Left lung (tissue), 10 donors: ENCODE measurements around the gene PSRC1. TPM values are rescaled to one million over a fixed set of nuclear protein-coding genes. Genes with fewer than 3 reads are reported as not detected.
A peak's percentile ranks its signal among the peaks of the same experiment; 100 is the strongest.

Source experiments
- ATAC-seq: fragments of 200-7000 bp; cut with Tn5 transposase; one replicate; pipeline ENCODE4 v1.9.1; 2020; ENCODE audit warnings: moderate library complexity
- DNase-seq, 4 donors: peaks; one replicate each; pipeline ENCODE4 v3.0.0-alpha.2; 2013 to 2020
- H3K27ac ChIP-seq, 2 donors: fragments of 200-600 bp; sonication (generic) in 1 of 2; one replicate each; pipeline versions ENCODE4 v1.5.0 to v1.8.0; 2020 to 2021
- H3K27me3 ChIP-seq, 2 donors: fragments of 200-600 bp; sonication (generic) in 1 of 2; one replicate each; pipeline versions ENCODE4 v1.5.0 to v1.8.0; 2020 to 2021
- H3K36me3 ChIP-seq, 2 donors: fragments of 200-600 bp; sonication (generic) in 1 of 2; one replicate each; pipeline versions ENCODE4 v1.5.0 to v1.8.0; 2020 to 2021
- H3K4me1 ChIP-seq, 2 donors: fragments of 200-600 bp; one replicate each; pipeline ENCODE4 v1.8.0; 2021
- H3K4me3 ChIP-seq, 2 donors: fragments of 200-600 bp; sonication (generic) in 1 of 2; one replicate each; pipeline versions ENCODE4 v1.5.0 to v1.8.0; 2020 to 2021; ENCODE audit warnings: mild to moderate bottlenecking in 1 of 2
- H3K9me3 ChIP-seq, 2 donors: fragments of 200-600 bp; sonication (generic) in 1 of 2; one replicate each; pipeline versions ENCODE4 v1.5.0 to v1.8.0; 2020 to 2021
- CTCF ChIP-seq, 2 donors: fragments of 200-600 bp; sonication (generic) in 1 of 2; IDR thresholded peaks; one replicate each; pipeline versions ENCODE4 v1.5.0 to v1.8.0; 2021; ENCODE audit warnings: antibody characterized with exemption in 2 of 2
- intact Hi-C, 2 donors: fragments of 100-400 bp; cut with DNase I; formaldehyde crosslinking; loops; one replicate each; pipeline versions ENCODE4 v1.11.2 to v1.14.2; 2022
- polyA plus RNA-seq, 6 donors: library from polyadenylated mRNA; unstranded; fragments of 120-200 nt; gene quantifications; one replicate each; pipeline ENCODE4 v1.2.1, GENCODE V29; 2013; ENCODE audit not compliant: insufficient read length in 6 of 6
- total RNA-seq, 2 donors: library from RNA; stranded (reverse); fragmentation: NEBNext Ultra II Directional; extraction: Animal tissue kit (Norgen Biotek cat#: 25700); gene quantifications; one replicate each; pipeline ENCODE4 v1.2.1, GENCODE V29; 2021
- donor health status: DM: no; HTN: yes; CAD: no.
- donor health status: DM: no; HTN: no; CAD: no.

Gene PSRC1
- total and polyA plus RNA-seq, 8 donors = 4.2 to 53.0 (median 37.7) TPM

DNA sequence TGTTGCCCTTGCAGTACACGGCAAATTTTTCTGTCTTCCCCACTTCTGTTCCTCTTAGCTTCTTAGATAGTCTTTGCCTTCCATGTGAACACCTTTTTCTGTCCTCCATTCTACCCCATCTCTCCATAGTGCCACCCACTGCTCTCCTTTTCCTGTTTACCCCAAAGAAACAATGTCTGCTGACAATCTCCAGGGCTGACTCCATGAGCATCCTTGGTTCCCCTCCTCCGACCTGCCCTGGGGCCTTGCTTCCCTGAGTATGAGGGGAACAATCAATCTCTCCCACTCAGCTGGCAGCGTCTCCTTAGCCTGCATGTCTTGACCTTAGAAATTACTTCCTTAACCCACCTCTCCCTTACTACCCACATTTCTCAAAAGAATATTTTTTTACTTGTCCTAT, 36.2 kb upstream of the PSRC1 start:
- DNase-seq (no peak), ATAC-seq (no peak)
- Histone ChIP-seq H3K4me1 (no peaks in the 10 kb centered on the region), H3K27ac (no peak overlapping the region), H3K36me3 (peaks cover 0 to 100% of the 10 kb centered on the region in 2 donors), H3K9me3 (no peaks in the 10 kb centered on the region), H3K4me3 (no peak overlapping the region), H3K27me3 (no peaks in the 10 kb centered on the region)
- no peak for TF ChIP-seq CTCF (IDR thresholded peaks at IDR 0.05)
- intact Hi-C loops = no loop called here

GRCh38 chr1:109316506-109316905, 33.6 kb upstream of the PSRC1 start:
- Histone ChIP-seq H3K27me3 (no peaks in the 10 kb centered on the region), H3K27ac (no peak overlapping the region), H3K36me3 (peaks cover 0 to 99% of the 10 kb centered on the region in 2 donors), H3K9me3 (no peaks in the 10 kb centered on the region), H3K4me1 (peaks cover 4% of the 10 kb centered on the region in 2 donors), H3K4me3 (no peak overlapping the region)
- ATAC-seq (no peak), DNase-seq (no peak)
- intact Hi-C loops = no loop called here
- TF ChIP-seq CTCF (IDR thresholded peaks at IDR 0.05) = no peak

DNA sequence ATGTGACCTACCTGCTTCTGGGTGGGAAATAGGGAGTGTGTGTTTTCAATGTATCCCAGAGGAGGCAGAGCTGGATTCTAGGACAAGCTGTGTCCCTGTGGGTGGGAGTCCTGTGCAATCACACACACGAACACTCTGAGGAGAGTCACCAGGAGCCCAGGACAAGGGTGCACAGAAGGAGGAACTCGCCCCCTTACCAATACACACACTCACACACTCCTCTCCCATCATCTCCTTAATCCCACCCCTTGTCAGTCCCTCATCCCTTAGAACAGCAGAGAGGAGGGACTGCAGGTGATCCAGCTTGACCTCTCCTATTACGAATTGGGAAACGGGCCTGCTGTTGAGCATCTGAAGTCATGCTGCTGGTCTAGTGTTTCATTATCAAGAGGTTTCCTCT, 32.3 kb upstream of the PSRC1 start:
- ATAC-seq (no peak), DNase-seq (no peak)
- no peaks in the 10 kb centered on the region for H3K9me3 ChIP-seq
- no peak overlapping the region for H3K4me3 ChIP-seq
- H3K27ac ChIP-seq = no peak overlapping the region
- intact Hi-C loops = no loop called here
- H3K4me1 ChIP-seq = peaks cover 4% of the 10 kb centered on the region in 2 donors
- no peak for TF ChIP-seq CTCF (IDR thresholded peaks at IDR 0.05)
- H3K36me3 ChIP-seq = peaks cover 0 to 99% of the 10 kb centered on the region in 2 donors
- no peaks in the 10 kb centered on the region for H3K27me3 ChIP-seq

GRCh38 chr1:109314795-109315194, 31.9 kb upstream of the PSRC1 start:
- ATAC-seq = peak; percentile 25
- H3K36me3 ChIP-seq = peaks cover 0 to 94% of the 10 kb centered on the region in 2 donors
- DNase-seq = no peak
- H3K27ac ChIP-seq = no peak overlapping the region
- no peak for TF ChIP-seq CTCF (IDR thresholded peaks at IDR 0.05)
- H3K4me1 ChIP-seq = peaks cover 4% of the 10 kb centered on the region in 2 donors
- H3K27me3 ChIP-seq = no peaks in the 10 kb centered on the region
- no peak overlapping the region for H3K4me3 ChIP-seq
- no peaks in the 10 kb centered on the region for H3K9me3 ChIP-seq
- intact Hi-C loops = no loop called here

GRCh38 chr1:109312978-109313775, 30.2 kb upstream of the PSRC1 start:
- Histone ChIP-seq H3K4me1 (peaks cover 4 to 6% of the 10 kb centered on the region in 2 donors), H3K4me3 (no peak overlapping the region), H3K36me3 (peaks cover 0 to 77% of the 10 kb centered on the region in 2 donors), H3K9me3 (no peaks in the 10 kb centered on the region), H3K27me3 (no peaks in the 10 kb centered on the region), H3K27ac (no peak overlapping the region)
- DNase-seq (no peak), ATAC-seq (peak; percentile 55)
- TF ChIP-seq CTCF (IDR thresholded peaks at IDR 0.05) = no peak
- intact Hi-C loops = no loop called here
